Islet of Langerhans (tissue), 1 donor: ENCODE results near the gene TBCEL.

ENCODE experiments used
- FAIRE-seq: peaks from one replicate; lab custom pipeline; 2011; peaks lifted over from hg19 to GRCh38; lab: Jason Lieb, UNC

TBCEL gene

DNA sequence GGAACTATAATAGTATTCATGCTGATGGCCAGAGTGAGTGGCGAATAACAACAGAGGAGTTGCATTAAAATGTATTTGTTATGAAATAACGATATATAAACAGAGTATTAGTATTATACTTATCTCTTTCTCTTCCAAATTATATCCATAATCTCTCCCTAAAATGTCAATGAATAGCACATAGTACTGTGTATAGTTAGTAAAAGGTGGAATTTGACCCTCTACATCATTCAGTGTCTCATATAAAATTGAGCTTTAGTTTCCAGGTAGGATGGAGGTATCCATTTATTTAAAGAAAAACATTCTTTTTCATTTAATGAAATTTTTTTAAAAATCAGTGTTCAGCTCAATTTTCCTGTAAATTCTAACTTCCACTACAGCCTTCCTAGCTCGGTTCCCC, 42.7 kb downstream of the TBCEL start:
- no peak for FAIRE-seq

- peak; percentile 69 for FAIRE-seq
These were observed 43.1 kb downstream of the TBCEL start for GRCh38 chr11:121067026-121067425.

- peak; percentile 96 for FAIRE-seq
These were observed 43.6 kb downstream of the TBCEL start for GRCh38 chr11:121067453-121067852.

DNA sequence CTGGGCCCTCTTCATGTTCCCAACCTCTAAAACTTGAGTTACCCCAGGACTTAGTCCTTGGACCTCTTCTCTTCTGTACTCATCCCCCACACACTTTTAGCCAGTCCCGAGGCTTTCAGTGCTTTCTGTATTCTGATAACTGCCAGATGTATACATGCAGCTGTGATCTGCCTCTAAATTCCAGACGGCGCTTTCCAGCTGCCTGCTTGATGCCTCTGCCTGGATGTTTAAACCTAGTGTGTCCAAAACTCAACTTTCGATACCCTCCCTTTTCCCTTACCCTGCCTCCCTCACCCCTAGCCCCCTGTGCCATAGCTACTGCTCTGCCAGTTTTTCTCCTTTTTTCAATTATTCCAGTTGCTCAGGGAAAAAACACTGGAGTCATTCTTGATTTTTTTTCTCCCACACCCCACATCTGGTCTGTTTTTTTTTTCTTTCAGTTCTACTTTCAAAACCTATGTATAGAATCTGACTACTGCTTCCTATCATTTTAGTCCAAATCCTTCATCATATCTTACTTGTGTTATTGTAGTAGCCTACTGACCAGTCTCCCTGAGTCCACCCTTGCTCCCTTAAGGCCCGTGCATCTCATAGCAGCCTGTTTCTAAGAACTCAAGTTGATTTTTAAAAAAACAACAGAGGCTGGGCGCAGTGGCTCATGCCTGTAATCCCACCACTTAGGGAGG, 44.2 kb downstream of the TBCEL start:
- no peak for FAIRE-seq

GRCh38 chr11:121068787-121069186, 44.9 kb downstream of the TBCEL start:
- FAIRE-seq: no peak

DNA sequence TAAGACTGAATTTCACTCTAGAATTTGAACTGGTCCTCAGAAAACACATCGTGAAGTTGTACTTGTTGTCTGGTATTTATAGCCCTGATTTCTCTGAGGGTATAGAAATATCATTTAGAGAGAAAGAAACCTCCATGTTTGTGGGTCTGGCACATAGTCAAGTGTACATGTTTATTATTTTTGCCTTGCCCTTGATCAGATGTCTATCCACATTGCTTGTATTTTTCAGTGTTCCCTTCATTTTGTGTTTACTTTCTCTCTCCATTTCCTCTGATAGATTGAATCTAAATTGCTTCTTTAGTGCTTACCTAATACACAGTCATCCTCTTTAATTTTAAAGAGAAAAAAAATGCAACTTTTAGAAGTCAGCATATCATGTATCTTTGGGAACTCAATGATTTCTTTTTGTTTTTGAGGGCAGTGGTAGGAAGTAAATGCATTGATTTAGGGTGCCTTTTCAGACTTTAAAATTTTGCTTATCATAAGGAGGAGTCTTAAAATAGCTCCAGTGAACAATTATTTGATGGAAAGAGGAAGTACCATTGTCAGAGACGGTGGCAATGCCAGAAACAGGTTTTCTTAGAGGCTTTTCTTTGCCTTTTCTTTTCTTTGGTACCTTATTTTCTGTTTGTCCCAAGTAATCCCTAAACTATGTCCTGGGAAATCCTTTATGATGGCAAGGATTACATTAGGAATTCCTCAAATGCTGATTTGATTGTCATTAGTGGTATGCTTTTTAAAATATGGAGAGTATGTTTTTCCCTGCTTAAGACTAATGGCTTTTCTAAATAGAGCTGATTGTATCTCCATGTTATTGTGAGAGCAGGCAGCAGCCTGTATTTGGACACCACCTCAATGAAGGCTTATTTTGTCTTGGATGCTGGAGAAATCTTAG, 47.3 kb downstream of the TBCEL start:
- FAIRE-seq: peak; percentile 38

GRCh38 chr11:121071846-121072450, 48.0 kb downstream of the TBCEL start:
- no peak for FAIRE-seq

DNA sequence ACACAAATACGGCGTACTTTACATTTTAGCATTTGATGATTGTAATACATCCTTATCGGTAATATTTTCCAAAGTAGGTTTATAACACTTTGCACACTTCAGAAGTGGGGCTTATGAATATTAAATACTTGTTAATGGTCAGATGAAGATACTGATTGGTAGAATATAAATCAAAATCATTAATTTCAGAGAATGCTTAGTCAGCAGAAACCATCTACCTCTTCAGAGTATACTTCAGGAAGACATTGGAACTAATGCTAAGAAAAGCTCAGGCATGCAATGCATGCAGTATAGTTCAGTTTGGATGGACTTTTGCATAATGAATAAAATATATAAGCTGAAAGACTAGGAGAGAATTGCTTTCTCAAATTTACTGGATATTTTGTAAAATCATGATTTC, 57.4 kb downstream of the TBCEL start:
- no peak for FAIRE-seq

- no peak for FAIRE-seq
These were observed 58.3 kb downstream of the TBCEL start for GRCh38 chr11:121082219-121082618.

DNA sequence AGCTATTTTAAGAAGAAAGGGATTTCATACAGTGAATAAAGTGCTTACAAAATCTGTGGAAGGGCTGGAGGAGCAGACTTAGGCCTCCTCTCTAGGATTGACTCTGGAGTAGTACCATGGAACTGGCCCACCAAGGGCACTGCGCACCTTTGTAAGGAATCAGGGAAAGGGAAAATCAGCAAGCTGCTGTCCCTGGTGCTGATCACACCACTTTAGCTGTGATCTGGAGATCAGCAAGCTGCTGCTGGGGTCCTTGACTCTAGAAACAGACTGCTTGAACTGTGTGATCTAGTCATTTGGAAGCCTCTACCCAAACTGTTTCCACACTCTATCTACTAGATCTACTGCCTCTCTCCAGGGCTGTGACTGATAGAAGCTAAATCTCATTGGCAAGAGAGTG, 58.8 kb downstream of the TBCEL start:
- no peak for FAIRE-seq

GRCh38 chr11:121086866-121087265, 63.0 kb downstream of the TBCEL start:
- no peak for FAIRE-seq

DNA sequence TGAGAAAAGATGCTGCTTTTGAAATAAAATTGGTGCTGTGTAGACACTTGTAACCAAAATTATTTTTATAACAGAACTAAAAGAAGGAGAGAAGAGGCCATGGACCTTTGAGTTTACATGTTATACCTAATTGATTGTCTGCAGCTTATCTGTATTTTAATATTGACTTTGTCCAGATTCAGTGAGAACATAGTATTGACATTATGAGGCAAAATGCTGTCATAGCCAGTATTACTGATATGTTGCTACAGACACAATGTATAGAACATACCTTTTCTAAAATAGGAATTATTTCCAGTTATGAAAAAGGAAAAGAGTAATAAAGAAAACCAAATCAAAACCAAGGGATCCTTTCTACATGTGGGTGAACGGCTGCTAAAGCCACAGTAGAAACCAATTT, 65.7 kb downstream of the TBCEL start:
- FAIRE-seq: peak; percentile 5

GRCh38 chr11:121090145-121090721, 66.3 kb downstream of the TBCEL start:
- FAIRE-seq: no peak

DNA sequence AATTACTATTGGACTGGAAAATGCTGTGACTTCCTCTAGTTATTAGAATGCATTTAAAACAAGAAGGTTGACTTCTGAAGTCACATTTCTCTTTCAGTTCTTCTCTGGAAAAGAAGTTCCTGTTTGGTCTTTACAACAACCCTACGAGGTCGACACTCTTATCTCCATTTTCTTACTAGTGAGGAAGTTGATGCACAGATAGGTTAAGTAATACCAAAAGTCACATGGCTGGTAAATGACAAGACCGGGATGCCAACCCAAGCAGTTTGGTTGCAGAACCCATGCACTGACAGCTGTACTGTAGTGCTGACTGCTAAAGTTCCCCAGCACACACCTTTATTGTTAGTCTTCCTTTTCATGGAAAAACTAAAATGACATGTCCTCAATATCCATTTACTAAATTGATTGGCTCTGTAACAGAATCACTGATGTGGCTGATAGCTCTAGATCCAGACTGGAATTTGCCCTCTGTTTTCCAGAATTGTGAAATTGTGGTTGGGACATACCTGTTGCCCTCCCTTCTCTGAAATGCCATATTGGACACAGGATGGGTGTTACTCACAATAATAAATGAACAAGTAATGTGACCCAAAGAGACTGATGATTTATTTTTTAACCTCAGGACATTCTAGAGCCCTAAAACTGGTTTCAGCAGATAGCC, 67.7 kb downstream of the TBCEL start:
- FAIRE-seq: no peak

- no peak for FAIRE-seq
These were observed 71.7 kb downstream of the TBCEL start for GRCh38 chr11:121095561-121095960.

DNA sequence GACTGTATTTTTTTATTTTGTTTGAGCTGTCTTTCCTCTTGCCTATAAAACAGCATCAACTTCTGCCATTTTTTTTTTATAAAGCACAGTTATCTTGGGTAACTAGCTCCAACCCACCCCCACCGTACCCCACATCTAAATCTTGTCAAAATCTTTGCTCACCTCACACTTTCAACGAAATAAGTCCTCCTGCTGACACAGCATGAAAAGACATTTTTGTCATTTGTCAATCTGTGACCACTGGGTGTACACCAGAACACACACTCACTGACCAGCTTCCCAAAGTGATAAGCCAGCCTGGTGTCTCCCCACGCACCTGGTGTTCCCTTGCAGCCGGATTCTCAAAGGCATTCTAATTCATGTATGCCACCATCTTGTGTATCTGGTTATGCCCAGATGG, 75.5 kb downstream of the TBCEL start:
- no peak for FAIRE-seq

DNA sequence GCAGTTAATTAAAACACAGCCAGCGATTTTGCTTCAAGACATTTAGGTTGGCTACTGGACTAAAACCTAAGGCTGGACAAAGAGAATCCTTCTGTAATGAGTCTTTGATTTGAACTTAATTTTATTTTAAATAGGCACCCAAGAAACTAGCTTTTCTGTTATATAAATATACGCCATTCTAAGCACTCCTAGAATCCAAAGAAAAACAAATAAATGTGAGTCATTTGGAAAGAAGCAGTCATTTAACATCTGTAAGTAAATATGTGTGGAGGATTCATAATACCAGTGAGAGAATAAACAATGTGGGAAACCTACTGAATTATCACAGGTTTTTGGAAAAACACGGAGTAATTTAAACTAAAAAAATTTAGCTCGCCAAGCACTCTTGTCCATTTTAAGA, 76.0 kb downstream of the TBCEL start:
- peak; percentile 91 for FAIRE-seq

DNA sequence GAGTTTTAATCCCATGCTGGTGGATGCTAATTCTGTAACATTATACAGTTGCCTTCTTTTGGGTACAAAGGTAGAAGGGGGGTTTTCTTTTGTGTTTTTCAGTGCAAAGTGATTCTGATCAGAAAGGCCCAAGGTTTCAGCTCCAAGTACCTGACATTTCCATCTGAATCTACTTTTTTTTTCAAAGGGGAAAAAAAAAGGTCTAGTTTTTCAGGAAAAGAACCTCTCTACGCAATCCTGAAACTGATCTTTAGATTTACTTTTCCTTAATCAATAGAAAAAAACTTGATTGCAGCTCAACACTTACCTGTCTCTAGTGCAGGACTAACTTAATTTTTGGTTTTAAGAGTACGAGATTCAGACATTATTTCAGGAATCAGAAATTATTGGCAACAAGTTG, 77.0 kb downstream of the TBCEL start, which contains the start of gene TECTA:
Gene TECTA, plus strand, starts transcription at position 301 of the 400 bp plus-strand sequence. CDS start 1,423 bp downstream, outside the sequence.
- no peak for FAIRE-seq

- no peak for FAIRE-seq
These were observed 80.4 kb downstream of the TBCEL start for GRCh38 chr11:121104312-121104762.

GRCh38 chr11:121105063-121105480, 81.2 kb downstream of the TBCEL start:
- no peak for FAIRE-seq

DNA sequence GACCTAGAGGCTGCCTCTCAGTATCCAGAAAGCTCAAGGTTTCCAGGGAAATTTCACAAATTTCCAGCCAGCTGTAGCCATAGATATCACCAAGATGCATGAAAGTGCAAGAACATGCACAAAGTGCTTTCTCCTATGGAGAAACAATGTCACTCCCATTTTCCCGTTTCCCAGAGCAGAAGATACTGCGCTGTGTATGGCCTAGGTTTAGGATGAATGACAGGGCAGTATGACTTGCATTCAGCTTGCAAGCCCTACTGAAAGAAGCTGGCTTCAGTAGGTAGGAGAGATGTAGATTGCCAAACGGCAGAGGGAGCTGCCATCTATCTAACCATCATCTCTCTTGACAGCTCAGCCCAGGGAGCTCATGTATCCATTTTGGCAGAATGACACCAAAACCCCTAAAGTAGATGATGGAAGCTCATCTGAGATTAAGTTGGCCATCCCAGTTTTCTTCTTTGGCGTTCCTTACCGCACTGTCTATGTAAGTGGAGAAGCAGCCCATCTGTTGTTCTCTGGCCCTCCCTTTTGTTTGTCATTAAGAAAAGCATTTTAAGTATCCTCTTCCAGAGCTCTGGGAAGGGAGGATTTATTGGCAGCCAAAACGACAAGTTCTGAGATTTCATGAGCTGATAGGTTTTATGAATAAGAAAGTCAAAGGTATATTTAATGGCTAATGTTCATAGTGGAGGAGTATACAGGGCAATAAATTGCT, 81.7 kb downstream of the TBCEL start:
- FAIRE-seq: no peak
